NCI-H446 (cell line): ENCODE measurements around the gene COL18A1.

ENCODE experiments used
- DNase-seq, 2 experiments: peaks; one replicate each; lab custom pipeline; 2025; lab: John Stamatoyannopoulos, UW

Gene COL18A1

GRCh38 chr21:45455674-45456583 lies 51.0 kb downstream of the COL18A1 start:
- DNase-seq = no peak

DNA sequence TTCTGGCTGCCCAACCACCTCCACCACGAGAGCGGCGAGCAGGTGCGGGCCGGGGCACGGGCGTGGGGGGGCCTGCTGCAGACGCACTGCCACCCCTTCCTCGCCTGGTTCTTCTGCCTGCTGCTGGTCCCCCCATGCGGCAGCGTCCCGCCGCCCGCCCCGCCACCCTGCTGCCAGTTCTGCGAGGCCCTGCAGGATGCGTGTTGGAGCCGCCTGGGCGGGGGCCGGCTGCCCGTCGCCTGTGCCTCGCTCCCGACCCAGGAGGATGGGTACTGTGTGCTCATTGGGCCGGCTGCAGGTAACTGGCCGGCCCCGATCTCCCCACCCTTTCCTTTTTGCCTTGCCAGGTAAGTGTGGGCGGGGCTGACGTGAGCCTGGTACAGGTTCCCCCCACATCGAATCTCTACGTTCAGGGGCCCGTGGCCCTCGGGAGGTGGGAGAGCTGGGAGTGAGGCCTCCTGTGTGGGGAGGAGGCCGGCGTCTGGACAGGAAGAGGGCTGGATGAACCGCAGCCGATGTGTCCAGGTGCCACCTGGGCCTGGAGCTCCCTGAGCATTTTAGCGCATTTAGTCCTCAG lies 51.7 kb downstream of the COL18A1 start:
- DNase-seq = no peak

DNA sequence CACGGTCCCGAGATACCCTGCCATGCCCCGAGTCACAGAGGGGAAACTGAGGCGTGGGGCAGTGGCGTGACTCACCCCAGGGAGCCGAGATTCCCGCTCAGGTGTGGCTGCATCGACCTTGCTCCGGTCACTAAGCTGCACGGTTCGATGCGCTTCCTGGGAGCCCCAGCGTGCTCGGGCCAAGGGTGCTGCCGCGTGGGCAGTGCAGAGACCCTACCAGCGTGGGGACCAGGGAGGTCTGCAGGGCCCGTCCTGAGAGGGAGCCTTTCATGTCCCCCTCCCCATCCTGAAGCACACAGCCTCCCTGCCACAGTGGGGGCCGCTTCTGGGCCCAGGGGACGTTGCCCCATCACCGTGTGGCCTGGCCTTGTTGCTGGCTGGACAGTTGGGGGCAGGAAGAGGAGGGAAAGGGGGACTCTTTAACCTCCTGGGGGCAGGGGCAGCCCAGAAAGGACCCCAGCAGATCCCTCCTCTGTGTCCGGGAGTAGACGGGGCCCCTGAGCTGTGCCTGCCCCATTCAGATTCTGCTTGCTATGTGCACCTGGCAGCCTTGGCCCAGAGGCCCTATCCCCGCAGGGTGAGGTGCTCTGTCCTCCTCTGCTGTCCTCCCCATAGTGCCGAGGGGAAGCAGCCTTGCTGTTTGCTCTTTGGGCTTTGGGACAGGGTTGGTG lies 52.3 kb downstream of the COL18A1 start:
- no peak for DNase-seq

DNA sequence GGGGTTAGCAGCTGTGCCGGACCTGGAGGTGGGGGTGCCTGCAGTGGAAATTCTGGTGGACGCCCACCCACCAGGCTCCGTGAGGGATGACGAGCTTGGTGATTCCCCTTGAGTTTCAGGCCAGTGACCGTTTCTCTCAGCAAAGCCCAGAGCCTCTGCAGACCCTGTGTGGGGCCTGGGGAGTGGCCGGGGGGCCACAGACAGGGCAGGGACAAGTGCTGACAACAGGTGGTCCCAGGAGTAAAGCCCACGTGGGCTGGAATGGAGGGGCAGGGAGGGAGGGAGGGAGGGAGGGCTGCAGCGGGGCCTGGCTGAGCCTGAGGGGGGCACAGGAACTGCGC lies 52.8 kb downstream of the COL18A1 start:
- DNase-seq = no peak

DNA sequence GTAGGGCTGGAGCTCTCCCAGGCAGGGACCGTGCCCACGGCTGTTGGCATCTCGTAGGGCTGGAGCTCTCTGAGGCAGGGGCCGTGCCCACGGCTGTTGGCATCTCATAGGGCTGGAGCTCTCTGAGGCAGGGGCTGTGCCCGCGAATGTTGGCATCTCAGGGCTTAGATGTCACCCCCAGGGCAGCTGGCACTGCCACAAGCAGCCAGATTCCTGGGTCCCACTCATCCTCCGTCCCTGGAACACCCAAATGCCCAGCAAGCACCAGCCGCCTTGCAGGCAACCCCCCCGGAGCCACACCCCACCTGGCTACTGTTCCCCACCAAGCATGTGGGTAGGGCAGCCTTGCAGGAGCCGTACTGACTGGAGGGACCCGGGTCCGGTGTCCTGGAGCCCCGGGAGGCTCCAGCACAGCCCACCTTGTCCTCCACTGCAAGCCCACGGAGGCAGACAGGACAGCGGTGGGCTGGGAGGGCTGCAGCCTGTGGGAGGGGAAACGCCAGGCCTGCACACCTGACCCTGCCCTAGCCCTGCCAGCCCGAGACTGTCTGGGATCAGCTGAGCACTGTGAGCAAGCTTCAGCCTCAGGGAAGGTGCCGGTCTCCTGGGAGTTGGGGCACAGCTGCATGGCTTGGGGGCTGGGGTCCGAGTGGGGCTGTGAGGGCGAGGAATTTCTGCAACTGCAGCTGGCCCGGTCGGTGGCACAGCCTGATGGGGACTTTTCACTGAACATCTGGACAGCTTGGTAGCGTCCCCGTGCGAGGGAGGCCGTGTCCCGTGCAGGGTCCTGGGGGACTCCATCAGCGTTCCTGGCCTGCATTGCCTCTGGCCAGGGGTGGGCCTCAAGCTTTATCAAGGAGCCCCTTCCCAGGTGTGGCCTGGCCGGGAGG lies 53.6 kb downstream of the COL18A1 start:
- no peak for DNase-seq

- DNase-seq = no peak
Measured at GRCh38 chr21:45459171-45460010, 54.4 kb downstream of the COL18A1 start.

DNA sequence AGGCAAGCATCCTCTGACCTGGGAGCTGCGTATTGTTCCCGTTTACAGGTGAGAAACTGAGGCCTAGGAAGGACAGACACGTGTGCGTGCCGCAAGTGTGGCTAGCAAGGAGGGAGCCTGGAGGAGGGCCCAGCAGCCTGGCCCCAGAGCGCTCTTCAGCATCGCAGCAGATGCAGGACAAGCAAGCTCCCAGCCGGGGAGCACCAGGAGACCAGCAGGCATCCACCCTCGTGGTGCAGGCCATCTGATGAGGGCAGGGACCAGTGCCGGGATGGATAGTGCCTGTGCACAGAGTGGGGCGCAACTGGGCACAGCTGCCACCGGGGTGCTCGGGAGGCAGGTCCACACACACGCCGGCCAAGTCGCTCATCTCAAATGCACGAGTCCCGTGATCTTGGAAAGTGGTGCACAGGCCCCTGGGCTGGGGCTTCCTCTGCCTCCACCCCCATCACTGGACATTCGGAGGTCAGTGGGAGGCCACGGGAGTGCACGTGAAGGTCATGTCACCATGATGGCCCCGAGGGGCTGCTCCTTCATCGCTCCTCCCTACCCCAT lies 55.1 kb downstream of the COL18A1 start:
- DNase-seq = no peak

- no peak for DNase-seq
Measured at GRCh38 chr21:45460611-45461368, 55.8 kb downstream of the COL18A1 start.

- DNase-seq = no peak
Measured at GRCh38 chr21:45461369-45461750, 56.4 kb downstream of the COL18A1 start.

DNA sequence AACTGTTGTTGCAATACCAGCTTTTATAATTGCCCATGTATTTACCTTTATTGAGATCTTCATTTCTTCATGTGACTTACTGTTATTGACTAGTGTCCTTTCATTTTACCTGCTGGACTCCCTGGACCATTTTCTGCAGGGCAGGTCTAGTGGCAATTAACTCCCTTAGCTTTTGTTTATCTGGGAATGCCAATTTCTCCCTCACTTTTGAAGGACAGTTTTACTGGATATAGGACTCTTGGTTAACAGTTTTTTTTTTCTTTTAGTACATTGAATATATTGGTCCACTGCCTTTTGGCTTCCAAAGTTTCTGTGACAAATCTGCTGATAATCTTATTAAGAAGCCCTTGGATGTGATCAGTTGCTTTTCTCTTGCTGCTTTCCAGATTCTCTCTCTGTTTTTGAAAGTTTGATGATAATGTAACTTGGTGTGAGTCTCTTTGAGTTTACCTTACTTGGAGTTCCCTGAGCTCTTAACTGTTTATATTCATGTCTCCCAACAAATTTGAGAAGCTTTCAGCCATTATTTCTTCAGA lies 56.9 kb downstream of the COL18A1 start:
- DNase-seq = no peak

GRCh38 chr21:45463871-45464270 lies 58.9 kb downstream of the COL18A1 start:
- DNase-seq = no peak

DNA sequence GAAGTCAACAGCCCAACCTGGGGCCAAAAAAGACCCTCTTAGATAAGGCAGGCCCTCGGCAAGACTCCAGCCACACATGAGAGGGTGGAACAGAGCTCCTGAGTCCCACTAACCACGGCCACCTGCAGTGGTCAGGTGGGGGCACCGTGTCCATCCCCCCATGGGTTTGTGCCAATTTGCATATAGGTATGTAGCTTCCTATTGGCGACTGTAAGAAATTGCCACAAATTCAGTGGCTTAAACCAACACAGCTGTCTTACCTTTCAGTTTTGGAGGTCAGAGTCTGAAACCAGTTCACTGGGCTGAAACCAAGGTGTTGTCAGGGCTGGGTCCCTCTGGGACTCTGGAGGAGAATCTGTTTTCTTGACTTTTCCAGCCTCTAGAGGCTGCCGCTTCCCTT lies 59.3 kb downstream of the COL18A1 start:
- DNase-seq = no peak

DNA sequence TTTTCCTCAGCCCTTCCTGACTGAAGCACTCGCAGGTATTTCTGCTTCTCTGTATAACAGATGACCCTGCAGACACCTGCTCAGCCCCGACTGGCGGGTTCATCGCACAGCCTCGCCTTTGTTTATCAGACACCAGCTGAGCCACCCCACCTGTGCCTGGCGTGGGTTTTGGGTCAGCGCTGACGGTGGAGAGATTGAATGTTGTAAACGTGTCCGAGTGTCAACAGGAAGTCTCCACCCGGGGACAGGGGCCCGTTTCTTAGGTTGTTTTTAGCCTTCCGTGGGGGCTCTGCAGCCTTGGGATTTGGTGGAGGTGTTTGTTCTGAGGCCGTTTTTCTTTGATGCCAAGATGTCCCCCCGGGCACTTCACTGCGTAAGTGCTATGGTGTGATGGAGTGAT lies 60.1 kb downstream of the COL18A1 start:
- DNase-seq = no peak

- DNase-seq = no peak
Measured at GRCh38 chr21:45465611-45466329, 60.8 kb downstream of the COL18A1 start.

- DNase-seq = no peak
Measured at GRCh38 chr21:45466330-45467220, 61.6 kb downstream of the COL18A1 start.

DNA sequence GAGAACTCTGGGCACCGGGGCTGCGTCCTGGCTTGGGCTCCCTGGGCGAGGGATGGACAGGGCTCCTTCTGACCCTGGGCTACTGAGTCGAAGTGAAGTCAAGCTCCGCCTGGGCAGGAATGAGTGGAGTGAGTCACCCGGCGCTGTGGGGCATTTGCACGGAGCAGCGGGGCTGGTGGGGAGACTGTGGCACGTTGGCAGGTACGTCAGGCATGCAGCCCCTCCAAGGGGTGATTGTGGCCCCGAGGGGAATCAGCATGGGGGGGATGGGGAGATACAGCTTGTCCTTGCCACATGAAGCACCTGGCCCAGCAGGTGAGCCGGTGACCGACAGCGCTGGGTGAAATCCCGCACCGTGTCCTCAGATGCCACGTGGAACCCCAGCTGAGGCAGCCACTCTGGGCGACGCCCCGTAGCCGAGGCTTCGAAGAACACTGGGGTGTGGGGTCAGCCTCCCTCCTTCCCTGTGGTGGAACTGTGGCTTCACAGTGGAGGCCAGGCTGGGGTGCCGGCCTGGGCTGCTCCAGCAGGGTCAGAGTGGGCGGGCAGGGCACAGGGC lies 62.3 kb downstream of the COL18A1 start:
- no peak for DNase-seq

- DNase-seq = no peak
Measured at GRCh38 chr21:45468051-45468970, 63.3 kb downstream of the COL18A1 start.
